Endothelial cell of umbilical vein (primary cell): Measurements from ENCODE around the gene TCP10L. TPM values are rescaled to one million over a fixed set of nuclear protein-coding genes. Genes with fewer than 3 reads are reported as not detected.
"Not testable (repeated sequence)": the region's sequence is repeated elsewhere in the genome, so short reads cannot be mapped to it uniquely, and the experiment has no call there.

Experiments used
- BruUV-seq: library from RNA; stranded (reverse); fragments of 400-500 nt; replicated peaks from 2 replicates; lab custom pipeline; 2021; lab: Mats Ljungman, UMichigan
- CTCF ChIA-PET: fragments of 300-600, 350-600 bp; sonication (Branson Sonifier 250); formaldehyde crosslinking; loops from one replicate; lab custom pipeline; 2021; ENCODE audit warnings: antibody characterized with exemption, inconsistent platforms; lab: Charles Lee
- POLR2A ChIA-PET: fragments of 300-600, 350-600 bp; sonication (Branson Sonifier 250); formaldehyde crosslinking; loops from one replicate; lab custom pipeline; 2021; ENCODE audit warnings: antibody characterized with exemption, inconsistent platforms; lab: Charles Lee
- DNase-seq: peaks from one replicate; pipeline ENCODE4 v3.0.0-alpha.2; 2011; ENCODE audit warnings: low read depth, low spot score
- FAIRE-seq: peaks from 2 replicates; lab custom pipeline; 2011; peaks lifted over from hg19 to GRCh38; lab: Jason Lieb, UNC
- H2AFZ ChIP-seq: 2 replicates; pipeline ENCODE4 v1.6.0; 2012; ENCODE audit warnings: low read depth, low read length, control low read depth, inconsistent platforms
- H3K27ac ChIP-seq: 2 replicates; pipeline ENCODE4 v1.5.1; 2011; ENCODE audit warnings: low read depth, mild to moderate bottlenecking, control low read depth, low read length, moderate library complexity; ENCODE audit not compliant: insufficient read depth
- H3K27me3 ChIP-seq, 2 experiments: 2 replicates each; pipeline versions ENCODE4 v1.6.0 to v1.6.1; 2011; ENCODE audit warnings: low read length in 2 of 2, mixed read lengths in 1 of 2; ENCODE audit not compliant: control insufficient read depth in 2 of 2, insufficient read depth in 2 of 2
- H3K36me3 ChIP-seq, 2 experiments: 2 replicates in 1 of 2; 3 replicates in 1 of 2; pipeline ENCODE4 v1.5.1; 2011; ENCODE audit warnings: low read length in 2 of 2, mild to moderate bottlenecking in 1 of 2, moderate library complexity in 1 of 2; ENCODE audit not compliant: control insufficient read depth in 2 of 2, insufficient read depth in 2 of 2; ENCODE audit errors: extremely low read depth in 1 of 2
- H3K4me1 ChIP-seq: 3 replicates; pipeline ENCODE4 v1.5.1; 2011; ENCODE audit warnings: mild to moderate bottlenecking, low read length; ENCODE audit not compliant: control insufficient read depth, insufficient read depth; ENCODE audit errors: extremely low read depth
- H3K4me2 ChIP-seq: 2 replicates; pipeline ENCODE4 v1.6.1; 2011; ENCODE audit warnings: low read length, control low read depth, mixed read lengths; ENCODE audit not compliant: insufficient read depth
- H3K4me3 ChIP-seq, 3 experiments: fragments of 200-600 bp in 1 of 3; sonication (generic), shearing (Covaris generic) in 1 of 3; replicated peaks in 1 of 3; 2 replicates each; pipeline ENCODE4 v1.5.1; 2011 to 2016; ENCODE audit warnings: control low read depth in 3 of 3, low read length in 3 of 3, mild to moderate bottlenecking in 2 of 3, inconsistent platforms in 1 of 3, low read depth in 1 of 3, moderate library complexity in 1 of 3; ENCODE audit not compliant: insufficient read depth in 1 of 3
- H3K79me2 ChIP-seq: 2 replicates; pipeline ENCODE4 v1.6.0; 2012; ENCODE audit warnings: low read length, inconsistent platforms; ENCODE audit not compliant: control insufficient read depth, insufficient read depth
- H3K9ac ChIP-seq: replicated peaks from 2 replicates; pipeline ENCODE3; 2011; ENCODE audit warnings: low read length, control low read depth; ENCODE audit not compliant: insufficient read depth; ENCODE audit errors: extremely low read depth
- H3K9me1 ChIP-seq: replicated peaks from 3 replicates; pipeline ENCODE4 v1.6.0; 2011; ENCODE audit warnings: mild to moderate bottlenecking, low read length; ENCODE audit not compliant: control insufficient read depth, insufficient read depth; ENCODE audit errors: extremely low read depth
- H3K9me3 ChIP-seq: replicated peaks from 2 replicates; pipeline ENCODE4 v1.5.1; 2012; ENCODE audit warnings: low read length, inconsistent platforms; ENCODE audit not compliant: control insufficient read depth, insufficient read depth
- H4K20me1 ChIP-seq: replicated peaks from 2 replicates; pipeline ENCODE3; 2011; ENCODE audit warnings: mild to moderate bottlenecking, low read length; ENCODE audit not compliant: control insufficient read depth, insufficient read depth; ENCODE audit errors: extremely low read depth
- CTCF ChIP-seq, 2 donors: IDR thresholded peaks; 1 replicate in 1 of 2; 2 replicates in 1 of 2; pipeline ENCODE4 v1.5.1; 2011; ENCODE audit warnings: low read length in 2 of 2, mild to moderate bottlenecking in 2 of 2, moderate library complexity in 2 of 2, control low read depth in 1 of 2, inconsistent platforms in 1 of 2, low read depth in 1 of 2; ENCODE audit not compliant: insufficient read depth in 1 of 2; ENCODE audit errors: extremely low read depth in 1 of 2
- FOS ChIP-seq: IDR thresholded peaks from 2 replicates; pipeline ENCODE4 v1.6.1; 2011; ENCODE audit warnings: mild to moderate bottlenecking, low read length, moderate library complexity, borderline replicate concordance; ENCODE audit not compliant: insufficient read depth
- GATA2 ChIP-seq: IDR thresholded peaks from 2 replicates; pipeline ENCODE4 v1.7.0; 2011; ENCODE audit warnings: low read depth, mild to moderate bottlenecking, moderate library complexity, mixed read lengths, low read length; ENCODE audit not compliant: insufficient read length, insufficient read depth
- JUN ChIP-seq: IDR thresholded peaks from 2 replicates; pipeline ENCODE4 v1.6.1; 2011; ENCODE audit warnings: borderline replicate concordance, low read depth; ENCODE audit not compliant: insufficient read length, insufficient read depth
- MYC ChIP-seq: IDR thresholded peaks from one replicate; pipeline ENCODE4 v1.6.1; 2011; ENCODE audit warnings: mild to moderate bottlenecking, low read depth, low read length
- POLR2A ChIP-seq: IDR thresholded peaks from 2 replicates; pipeline ENCODE4 v1.6.1; 2012; ENCODE audit warnings: low read depth, mild to moderate bottlenecking, control low read depth, low read length
- POLR2AphosphoS5 ChIP-seq: IDR thresholded peaks from 2 replicates; pipeline ENCODE4 v1.6.1; 2012; ENCODE audit warnings: low read depth, mild to moderate bottlenecking, control low read depth, low read length, moderate library complexity; ENCODE audit not compliant: insufficient read depth
- dilution Hi-C: fragments of 300-500 bp; cut with MboI; formaldehyde crosslinking; loops from one replicate; pipeline ENCODE4 v1.15.0; 2019; ENCODE audit warnings: low sequenced_read_pairs; ENCODE audit not compliant: extremely low pct_ligation_motif_present
- intact Hi-C: fragments of 100-400 bp; cut with micrococcal nuclease; formaldehyde crosslinking; loops from one replicate; pipeline ENCODE4 v1.10.0; 2022
- polyA plus RNA-seq, 4 experiments: library from polyadenylated mRNA; depleted of rRNA in 3 of 4; stranded (reverse) in 3 of 4; unstranded in 1 of 4; fragments of >200 nt; gene quantifications; 2 replicates each; pipeline versions ENCODE4 v1.2.1 to v1.2.3, GENCODE V29; 2011 to 2012; ENCODE audit warnings: missing spikeins in 1 of 4
- total RNA-seq: library from RNA; stranded (reverse); gene quantifications from 2 replicates; pipeline ENCODE4 v1.2.3, GENCODE V29; 2021
- TF ChIP-seq, protein P1 (sequence below): IDR thresholded peaks from 2 replicates; pipeline ENCODE4 v1.6.1; 2011; ENCODE audit not compliant: insufficient read depth, insufficient read length

The TCP10L gene
- total and polyA plus RNA-seq, 2 donors (not counting 3 experiments of a cell fraction or from before 2014, with no cell fraction given), result 0.07 TPM; not detected in 1

GRCh38 chr21:32626621-32627196 lies 41.4 kb upstream of the TCP10L start:
- no peak for DNase-seq
- intact Hi-C loops, result no loop called here
- dilution Hi-C loops, result no loop called here

DNA sequence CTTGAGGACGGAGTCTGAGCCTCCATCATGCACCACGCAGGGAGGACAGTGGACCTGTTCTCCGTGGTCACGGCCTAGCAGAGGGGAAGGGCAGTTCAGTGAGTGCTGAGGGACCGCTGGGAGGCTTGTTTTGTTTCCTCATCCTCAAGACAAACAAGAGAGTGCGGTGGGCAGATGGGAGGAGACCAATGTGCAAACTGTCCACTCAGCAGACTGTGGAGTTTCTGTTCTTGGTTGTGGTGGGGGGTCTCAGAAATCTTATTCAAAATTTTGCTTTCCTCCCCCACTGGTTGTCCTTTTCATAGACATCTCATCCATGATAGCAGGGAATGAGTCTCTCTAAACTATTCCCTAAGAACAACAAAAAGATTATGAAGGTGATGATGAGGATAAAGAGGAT lies 32.9 kb upstream of the TCP10L start:
- H2AFZ ChIP-seq, DNase-seq, H3K36me3 ChIP-seq, FAIRE-seq, POLR2A ChIA-PET, H4K20me1 ChIP-seq, BruUV-seq, H3K9ac ChIP-seq, CTCF ChIA-PET, H3K9me3 ChIP-seq, dilution Hi-C loops, H3K4me3 ChIP-seq, H3K4me2 ChIP-seq, H3K27ac ChIP-seq, H3K9me1 ChIP-seq, intact Hi-C loops, H3K79me2 ChIP-seq, H3K4me1 ChIP-seq: not testable (repeated sequence)
- peaks cover 3 to 11% of the 10 kb centered on the region in 2 experiments for H3K27me3 ChIP-seq

More at GRCh38 chr21:32626621-32627196, 41.4 kb upstream of the TCP10L start:
- Histone ChIP-seq H3K4me1 (no peaks in the 10 kb centered on the region), H3K27me3 (no peaks in the 10 kb centered on the region), H3K9me3 (no peaks in the 10 kb centered on the region), H3K79me2 (no peaks in the 10 kb centered on the region), H3K4me2 (no peak overlapping the region), H3K4me3 (no peak overlapping the region), H3K36me3 (peaks cover 3 to 10% of the 10 kb centered on the region in 2 experiments), H3K9ac (no peak overlapping the region), H2AFZ (no peak overlapping the region), H4K20me1 (no peaks in the 10 kb centered on the region), H3K27ac (no peak overlapping the region), H3K9me1 (no peaks in the 10 kb centered on the region)
- ChIA-PET CTCF (no interaction called here), POLR2A (no interaction called here)
- no peak for FAIRE-seq
- no TSS peak for BruUV-seq
- TF ChIP-seq GATA2 (no peak), POLR2AphosphoS5 (no peak), FOS (no peak), CTCF (IDR thresholded peaks at IDR 0.05; ENCODE audit: extremely low read depth in 1 of 2, insufficient read depth in 1 of 2, low read depth in 1 of 2, low read length in 2 of 2) (no peak), MYC (no peak), JUN (no peak), POLR2A (no peak)
- TF ChIP-seq, protein P1, sequence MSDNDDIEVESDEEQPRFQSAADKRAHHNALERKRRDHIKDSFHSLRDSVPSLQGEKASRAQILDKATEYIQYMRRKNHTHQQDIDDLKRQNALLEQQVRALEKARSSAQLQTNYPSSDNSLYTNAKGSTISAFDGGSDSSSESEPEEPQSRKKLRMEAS, result no peak
